GM12891 (cell line): ENCODE measurements around the gene COL2A1. TPM values are rescaled to one million over a fixed set of nuclear protein-coding genes. Genes with fewer than 3 reads are reported as not detected.

Experiments used
- DNase-seq: peaks from one replicate; pipeline ENCODE4 v3.0.0; 2011; ENCODE audit warnings: low spot score; ENCODE audit not compliant: insufficient read length
- FAIRE-seq: peaks from 2 replicates; lab custom pipeline; 2011; peaks lifted over from hg19 to GRCh38; lab: Jason Lieb, UNC
- PAX5 ChIP-seq: IDR thresholded peaks from 2 replicates; pipeline ENCODE4 v1.6.1; 2011; ENCODE audit warnings: low read length, moderate library complexity, mild to moderate bottlenecking; ENCODE audit not compliant: insufficient read depth, severe bottlenecking
- POLR2A ChIP-seq: IDR thresholded peaks from 2 replicates; pipeline ENCODE4 v1.6.1; 2011; ENCODE audit warnings: low read depth, low read length, control low read depth
- POLR2AphosphoS5 ChIP-seq: IDR thresholded peaks from 2 replicates; pipeline ENCODE4 v1.6.1; 2011; ENCODE audit warnings: low read depth, low read length, control low read depth
- POU2F2 ChIP-seq: IDR thresholded peaks from 2 replicates; pipeline ENCODE4 v1.6.1; 2011; ENCODE audit warnings: low read depth, mild to moderate bottlenecking, control low read depth, low read length, moderate library complexity
- SPI1 ChIP-seq: IDR thresholded peaks from 2 replicates; pipeline ENCODE4 v1.6.1; 2011; ENCODE audit warnings: low read depth, low read length, control low read depth
- TAF1 ChIP-seq: IDR thresholded peaks from 2 replicates; pipeline ENCODE4 v1.6.1; 2011; ENCODE audit warnings: low read depth, low read length, control low read depth
- polyA plus RNA-seq: library from polyadenylated mRNA; unstranded; fragments of >200 nt; gene quantifications from one replicate; pipeline ENCODE4 v1.2.1, GENCODE V29; 2012; ENCODE audit warnings: low read depth, missing spikeins, inconsistent platforms; ENCODE audit not compliant: missing spikeins

Gene COL2A1
- 0.12 TPM for polyA plus RNA-seq

DNA sequence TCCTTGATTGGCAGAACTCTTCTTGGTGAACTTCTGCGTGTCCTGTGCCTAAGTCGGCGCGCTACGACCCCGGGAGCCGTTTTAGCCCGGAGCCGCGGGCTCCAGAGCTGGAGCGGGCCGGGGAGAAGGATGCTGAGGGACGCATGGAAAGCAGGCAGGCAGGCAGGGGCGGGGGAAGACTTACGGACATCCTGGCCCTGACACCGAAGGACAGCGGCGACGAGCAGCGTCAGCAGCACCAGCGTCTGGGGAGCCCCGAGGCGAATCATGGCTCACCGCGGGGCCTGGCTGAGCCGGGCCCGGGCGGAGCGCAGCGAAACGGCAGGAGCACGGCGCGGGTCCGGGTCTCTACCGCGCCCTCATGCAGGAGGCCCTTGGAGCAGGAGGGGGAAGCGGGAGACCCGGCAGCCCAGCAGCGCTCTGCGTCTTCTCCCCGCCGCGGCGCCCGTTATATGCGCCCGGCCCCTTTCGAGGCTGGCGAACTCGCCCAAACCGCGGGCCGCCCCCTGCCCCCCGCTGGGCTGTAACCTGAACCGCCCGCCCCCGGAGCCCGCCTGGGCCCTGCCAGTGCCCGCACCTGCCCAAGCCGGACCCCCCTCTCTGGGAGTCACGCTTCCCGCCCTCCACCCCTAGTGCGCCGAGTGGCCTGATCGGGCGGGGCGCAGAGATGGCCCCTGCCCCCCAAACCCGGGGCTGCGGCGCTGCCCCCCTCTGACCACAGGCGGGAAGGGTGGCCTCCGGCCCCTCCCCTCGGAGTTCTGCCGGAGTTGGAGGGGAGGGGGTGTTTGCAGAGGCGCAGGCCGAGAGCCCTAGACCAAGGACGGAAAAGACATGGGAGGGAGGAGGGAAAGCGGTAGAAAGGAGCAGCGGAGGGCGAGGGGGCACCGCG, at the start of gene COL2A1:
COL2A1 (minus strand) TSS at position 424 of the 889 bp plus-strand sequence; CDS start at position 269, 155 bp downstream.
- DNase-seq (no peak), FAIRE-seq (no peak)
- TF ChIP-seq PAX5 (no peak), POLR2A (no peak), POLR2AphosphoS5 (no peak), SPI1 (no peak), TAF1 (no peak), POU2F2 (no peak)

DNA sequence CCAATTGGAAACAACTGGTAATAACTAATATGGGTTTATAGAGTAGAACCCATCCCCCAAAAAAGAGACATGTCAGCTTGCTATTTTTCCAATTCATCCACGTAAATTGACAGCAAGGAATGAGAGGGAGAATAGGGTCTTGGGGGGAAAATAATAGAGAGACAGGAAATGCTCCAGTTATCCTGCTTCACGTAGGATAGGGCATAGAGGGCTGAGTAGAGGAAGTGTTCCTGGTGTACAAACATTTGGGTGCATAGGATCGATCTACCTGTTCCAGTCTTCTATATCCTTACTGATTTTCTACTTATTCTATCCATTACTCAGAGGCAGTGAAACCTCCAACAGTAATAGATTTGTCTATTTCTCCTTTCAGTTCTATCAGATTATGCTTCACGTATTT, 49.6 kb upstream of the COL2A1 start:
- FAIRE-seq (no peak), DNase-seq (no peak)
- TF ChIP-seq POLR2AphosphoS5 (no peak), PAX5 (no peak), SPI1 (no peak), POU2F2 (no peak), TAF1 (no peak), POLR2A (no peak)

GRCh38 chr12:48053122-48053521, 48.8 kb upstream of the COL2A1 start:
- FAIRE-seq (no peak), DNase-seq (no peak)
- TF ChIP-seq POU2F2 (no peak), PAX5 (no peak), POLR2AphosphoS5 (no peak), TAF1 (no peak), POLR2A (no peak), SPI1 (no peak)

- DNase-seq, result no peak
- no peak for TF ChIP-seq SPI1
- no peak for TF ChIP-seq POLR2A
- TF ChIP-seq PAX5, result no peak
- TF ChIP-seq TAF1, result no peak
- TF ChIP-seq POLR2AphosphoS5, result no peak
- no peak for TF ChIP-seq POU2F2
- FAIRE-seq, result no peak
These were observed 47.4 kb upstream of the COL2A1 start for GRCh38 chr12:48051681-48052080.

DNA sequence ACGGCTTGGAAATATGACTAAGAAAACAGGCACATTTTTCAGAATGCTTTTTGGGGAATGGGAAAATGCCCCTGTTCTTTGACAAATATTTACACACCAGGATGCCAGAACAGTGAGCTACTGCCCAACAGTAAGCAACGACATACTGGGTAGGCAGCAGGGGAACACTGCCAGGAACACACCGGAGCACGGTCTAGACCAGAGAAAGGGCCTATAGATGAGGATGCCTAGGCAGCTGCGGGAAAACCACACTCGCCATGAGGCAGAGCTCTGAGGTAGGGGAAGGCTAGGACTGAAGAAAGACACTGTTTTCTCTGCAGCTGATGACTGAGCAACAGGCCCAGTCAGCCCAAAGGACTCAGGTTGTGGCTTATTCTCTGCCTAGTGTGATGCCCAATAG, 45.9 kb upstream of the COL2A1 start:
- no peak for TF ChIP-seq SPI1
- TF ChIP-seq POLR2AphosphoS5, result no peak
- no peak for TF ChIP-seq TAF1
- TF ChIP-seq POU2F2, result no peak
- no peak for TF ChIP-seq POLR2A
- TF ChIP-seq PAX5, result no peak
- FAIRE-seq (no peak), DNase-seq (no peak)

GRCh38 chr12:48045965-48046518, 41.8 kb upstream of the COL2A1 start:
- FAIRE-seq, result no peak
- DNase-seq, result no peak
- TF ChIP-seq SPI1 (no peak), POLR2AphosphoS5 (no peak), TAF1 (no peak), PAX5 (no peak), POLR2A (no peak), POU2F2 (no peak)

GRCh38 chr12:48045061-48045846, 41.0 kb upstream of the COL2A1 start:
- DNase-seq (no peak), FAIRE-seq (no peak)
- TF ChIP-seq TAF1, result no peak
- no peak for TF ChIP-seq POLR2A
- TF ChIP-seq POLR2AphosphoS5, result no peak
- TF ChIP-seq PAX5, result no peak
- TF ChIP-seq SPI1, result no peak
- TF ChIP-seq POU2F2, result no peak

DNA sequence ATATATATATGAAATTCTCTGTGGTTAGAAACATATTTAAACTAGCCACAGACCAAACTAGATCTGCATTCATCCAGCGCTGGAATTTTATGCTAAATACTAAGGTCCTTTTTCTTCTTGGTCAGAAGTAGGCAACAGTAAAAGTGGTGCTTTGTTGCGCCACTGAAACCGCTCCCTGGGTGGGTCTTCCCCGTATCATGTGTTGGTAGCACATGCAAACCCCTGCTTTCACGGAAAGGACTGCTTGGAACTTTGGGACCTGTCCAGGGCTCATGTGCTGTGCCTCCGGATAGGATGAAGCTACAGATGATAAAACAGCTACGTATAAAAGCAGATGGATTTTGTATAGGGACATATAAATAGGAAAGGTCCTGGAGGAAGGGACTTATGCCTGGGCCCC, 40.1 kb upstream of the COL2A1 start:
- DNase-seq (no peak), FAIRE-seq (no peak)
- TF ChIP-seq POLR2AphosphoS5, result no peak
- TF ChIP-seq SPI1, result no peak
- no peak for TF ChIP-seq POLR2A
- no peak for TF ChIP-seq PAX5
- TF ChIP-seq POU2F2, result no peak
- TF ChIP-seq TAF1, result no peak

DNA sequence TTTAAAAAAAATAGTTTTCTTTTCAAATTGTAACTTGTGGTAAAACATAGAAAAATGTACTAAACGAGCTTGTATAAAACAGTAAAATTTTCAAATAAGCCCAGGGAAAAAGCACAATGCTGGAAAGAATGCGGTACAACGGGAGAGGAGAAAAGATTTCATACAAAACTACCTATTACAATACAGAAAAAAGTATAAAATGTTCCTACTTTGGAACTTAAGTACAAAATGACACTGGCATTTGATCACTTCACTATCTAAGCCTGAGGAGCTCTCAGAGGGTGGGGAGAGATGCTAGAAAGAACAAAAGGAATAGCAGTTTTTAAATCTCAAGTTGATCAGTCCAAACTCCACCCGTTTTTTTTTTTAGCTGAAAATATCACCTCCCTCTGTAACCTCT, 39.5 kb upstream of the COL2A1 start:
- no peak for DNase-seq
- FAIRE-seq, result no peak
- TF ChIP-seq POLR2AphosphoS5 (no peak), PAX5 (no peak), SPI1 (no peak), POU2F2 (no peak), TAF1 (no peak), POLR2A (no peak)
